ENCODE data around the gene FANK1. TPM values are rescaled to one million over a fixed set of nuclear protein-coding genes. Genes with fewer than 3 reads are reported as not detected.

FANK1 gene
- total and polyA plus RNA-seq, 2 experiments from 2014 or later = 2.9 to 6.0 TPM

- DNase-seq (ENCODE audit: low spot score) = no peak
- no peaks in the 10 kb centered on the region for H3K4me1 ChIP-seq (ENCODE audit: insufficient read depth)
Observed at GRCh38 chr10:125866421-125867029, 29.8 kb upstream of the FANK1 start.

DNA sequence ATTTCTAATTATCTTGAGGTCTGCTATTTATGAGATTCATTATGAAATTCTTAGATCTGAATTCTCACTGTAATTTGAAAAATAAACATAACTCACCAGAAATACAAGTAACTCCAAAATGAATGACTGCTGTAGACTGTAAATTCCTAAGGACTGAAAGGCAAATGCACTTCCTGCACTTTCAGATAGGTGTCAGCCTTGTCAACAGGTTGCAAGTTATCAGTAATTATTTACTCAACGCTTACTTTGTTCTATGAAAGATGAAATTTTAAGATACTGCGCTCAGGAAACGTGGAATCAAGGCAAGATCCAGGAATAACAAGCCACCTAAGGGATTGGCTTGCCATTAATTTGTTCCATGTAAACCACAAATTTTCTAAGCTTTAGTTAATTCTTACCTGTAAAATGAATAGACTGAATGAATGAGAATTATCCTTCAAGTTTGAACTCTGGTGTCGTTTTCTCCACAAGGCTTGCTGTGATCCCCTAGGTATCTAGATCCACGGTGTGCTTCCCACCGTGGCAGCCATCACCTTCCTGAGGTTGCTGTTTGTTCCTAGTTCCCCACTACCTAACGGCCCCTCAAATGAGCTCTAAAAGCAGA, 27.9 kb upstream of the FANK1 start:
- no peak overlapping the region for H3K4me2 ChIP-seq
- H3K79me2 ChIP-seq = no peaks in the 10 kb centered on the region
- no peaks in the 10 kb centered on the region for H3K9me3 ChIP-seq (ENCODE audit: low read depth)
- H3K36me3 ChIP-seq (replicated peaks; ENCODE audit: insufficient read depth, low read depth) = no peaks in the 10 kb centered on the region
- H4K20me1 ChIP-seq (ENCODE audit: insufficient read depth, poor library complexity, severe bottlenecking) = no peaks in the 10 kb centered on the region
- H3K4me3 ChIP-seq = no peak overlapping the region
- peak; percentile 58 for DNase-seq (ENCODE audit: low spot score)
- WGBS (ENCODE audit: low lambda C conversion rate, missing lambda C conversion rate) = 48% methylated on average over 7 of the region's 7 CpGs
- H3K9me2 ChIP-seq (replicated peaks; ENCODE audit: insufficient read depth) = no peaks in the 10 kb centered on the region
- TF ChIP-seq EZH2 (IDR thresholded peaks at IDR 0.05; ENCODE audit: borderline replicate concordance) (no peak), CTCF (IDR thresholded peaks at IDR 0.05; ENCODE audit: poor library complexity) (peak; percentile 77), EZH2phosphoT487 (IDR thresholded peaks at IDR 0.05; ENCODE audit: low read depth, severe bottlenecking, unreplicated experiment) (no peak)
- H2AFZ ChIP-seq = no peak overlapping the region
- no peak overlapping the region for H3K27ac ChIP-seq
- H3K27me3 ChIP-seq = no peaks in the 10 kb centered on the region
- no peaks in the 10 kb centered on the region for H3K4me1 ChIP-seq (ENCODE audit: insufficient read depth)

More at GRCh38 chr10:125866421-125867029, 29.8 kb upstream of the FANK1 start:
- Histone ChIP-seq H3K27ac (no peak overlapping the region), H3K4me3 (no peak overlapping the region), H3K27me3 (no peaks in the 10 kb centered on the region), H3K9me2 (replicated peaks; ENCODE audit: insufficient read depth) (no peaks in the 10 kb centered on the region), H3K79me2 (no peaks in the 10 kb centered on the region), H3K4me2 (no peak overlapping the region), H3K36me3 (replicated peaks; ENCODE audit: insufficient read depth, low read depth) (no peaks in the 10 kb centered on the region), H3K9me3 (ENCODE audit: low read depth) (no peaks in the 10 kb centered on the region), H4K20me1 (ENCODE audit: insufficient read depth, poor library complexity, severe bottlenecking) (no peaks in the 10 kb centered on the region), H2AFZ (no peak overlapping the region)
- TF ChIP-seq EZH2phosphoT487 (IDR thresholded peaks at IDR 0.05; ENCODE audit: low read depth, severe bottlenecking, unreplicated experiment) = no peak
- TF ChIP-seq CTCF (IDR thresholded peaks at IDR 0.05; ENCODE audit: poor library complexity) = no peak
- TF ChIP-seq EZH2 (IDR thresholded peaks at IDR 0.05; ENCODE audit: borderline replicate concordance) = no peak
- WGBS (ENCODE audit: low lambda C conversion rate, missing lambda C conversion rate) = 94% methylated on average over 7 of the region's 7 CpGs

GRCh38 chr10:125871338-125871737, 25.0 kb upstream of the FANK1 start:
- no peak for DNase-seq (ENCODE audit: low spot score)
- Histone ChIP-seq H2AFZ (no peak overlapping the region), H3K9me3 (ENCODE audit: low read depth) (peaks cover 3% of the 10 kb centered on the region), H3K36me3 (replicated peaks; ENCODE audit: insufficient read depth, low read depth) (peaks cover 4% of the 10 kb centered on the region), H3K4me3 (no peak overlapping the region), H3K9me2 (replicated peaks; ENCODE audit: insufficient read depth) (no peaks in the 10 kb centered on the region), H3K27ac (no peak overlapping the region), H3K4me2 (no peak overlapping the region), H3K79me2 (peaks cover 2% of the 10 kb centered on the region), H3K4me1 (ENCODE audit: insufficient read depth) (no peaks in the 10 kb centered on the region), H4K20me1 (ENCODE audit: insufficient read depth, poor library complexity, severe bottlenecking) (no peaks in the 10 kb centered on the region), H3K27me3 (no peaks in the 10 kb centered on the region)
- 53% methylated on average over 4 of the region's 4 CpGs for WGBS (ENCODE audit: low lambda C conversion rate, missing lambda C conversion rate)
- TF ChIP-seq EZH2 (IDR thresholded peaks at IDR 0.05; ENCODE audit: borderline replicate concordance) (no peak), CTCF (IDR thresholded peaks at IDR 0.05; ENCODE audit: poor library complexity) (no peak), EZH2phosphoT487 (IDR thresholded peaks at IDR 0.05; ENCODE audit: low read depth, severe bottlenecking, unreplicated experiment) (no peak)
